HepG2 (cell line): ENCODE measurements around the gene EGLN1. TPM values are rescaled to one million over a fixed set of nuclear protein-coding genes. Genes with fewer than 3 reads are reported as not detected.

Experiments used
- ATAC-seq: fragments of 200-7000 bp; cut with Tn5 transposase; 3 replicates; pipeline ENCODE4 v1.9.1; 2020; ENCODE audit warnings: mild to moderate bottlenecking, moderate library complexity
- BruUV-seq: library from RNA; stranded (reverse); fragments of 400-500 nt; replicated peaks from 2 replicates; lab custom pipeline; 2021; lab: Mats Ljungman, UMichigan
- CTCF ChIA-PET: fragments of 300-600 bp; formaldehyde crosslinking; extraction: SDS; loops from one replicate; lab custom pipeline; 2021; ENCODE audit warnings: low total read pairs, inconsistent platforms, low intra/inter-chr PET ratio; lab: Yijun Ruan, JAX
- POLR2A ChIA-PET: fragments of 350-600 bp; sonication (Branson Sonifier 250); formaldehyde crosslinking; loops from one replicate; lab custom pipeline; 2020; ENCODE audit warnings: antibody characterized with exemption, inconsistent platforms; lab: Yijun Ruan, JAX
- DNase-seq: peaks from one replicate; pipeline ENCODE4 v3.0.0-alpha.2; 2015; ENCODE audit warnings: low spot score
- FAIRE-seq: peaks from 3 replicates; lab custom pipeline; 2011; peaks lifted over from hg19 to GRCh38; lab: Jason Lieb, UNC
- H2AFZ ChIP-seq: one replicate; pipeline ENCODE4 v1.6.1; 2011; ENCODE audit warnings: low read length, inconsistent platforms
- H3K27ac ChIP-seq: fragments of 300-600 bp; 3 replicates; pipeline ENCODE4 v1.8.0; 2011; ENCODE audit warnings: mixed run types, mild to moderate bottlenecking, mixed read lengths, low read length, inconsistent platforms; ENCODE audit not compliant: insufficient read depth; ENCODE audit errors: extremely low read length
- H3K27me3 ChIP-seq, 2 experiments: fragments of 200-600 bp in 1 of 2; 2 replicates in 1 of 2; 3 replicates in 1 of 2; pipeline versions ENCODE4 v1.6.0 to v1.8.0; 2011; ENCODE audit warnings: low read length in 2 of 2, mild to moderate bottlenecking in 2 of 2, moderate library complexity in 2 of 2, inconsistent platforms in 1 of 2; ENCODE audit not compliant: insufficient read depth in 2 of 2, control insufficient read depth in 1 of 2
- H3K36me3 ChIP-seq, 2 experiments: fragments of 200-600 bp in 1 of 2; replicated peaks in 1 of 2; 2 replicates in 1 of 2; 3 replicates in 1 of 2; pipeline versions ENCODE4 v1.5.1 to v1.8.0; 2011; ENCODE audit warnings: low read length in 2 of 2, inconsistent platforms in 1 of 2; ENCODE audit not compliant: insufficient read depth in 2 of 2, control insufficient read depth in 1 of 2
- H3K4me1 ChIP-seq: 2 replicates; pipeline ENCODE4 v1.5.1; 2012; ENCODE audit warnings: low read length, inconsistent platforms; ENCODE audit not compliant: insufficient read depth
- H3K4me2 ChIP-seq: 2 replicates; pipeline ENCODE4 v1.6.0; 2011; ENCODE audit warnings: low read depth, low read length, inconsistent platforms
- H3K4me3 ChIP-seq, 3 experiments: fragments of 200-600 bp in 1 of 3; sonication (generic), shearing (Covaris generic) in 1 of 3; replicated peaks in 1 of 3; 2 replicates each; pipeline ENCODE4 v1.5.1; 2011 to 2016; ENCODE audit warnings: low read length in 3 of 3, inconsistent platforms in 2 of 3, low read depth in 2 of 3, mild to moderate bottlenecking in 2 of 3, control low read depth in 1 of 3, mixed read lengths in 1 of 3; ENCODE audit not compliant: insufficient read depth in 1 of 3
- H3K79me2 ChIP-seq: one replicate; pipeline ENCODE4 v1.6.1; 2011; ENCODE audit warnings: low read length, inconsistent platforms; ENCODE audit not compliant: insufficient read depth
- H3K9ac ChIP-seq: 2 replicates; pipeline ENCODE4 v1.6.0; 2011; ENCODE audit warnings: mild to moderate bottlenecking, low read depth, low read length, inconsistent platforms; ENCODE audit not compliant: insufficient read depth
- H3K9me3 ChIP-seq: 2 replicates; pipeline ENCODE4 v1.5.1; 2012; ENCODE audit warnings: mild to moderate bottlenecking, low read length
- H4K20me1 ChIP-seq: 2 replicates; pipeline ENCODE4 v1.6.0; 2011; ENCODE audit warnings: inconsistent platforms, mild to moderate bottlenecking, low read length, moderate library complexity; ENCODE audit not compliant: insufficient read depth
- FOXC1 ChIP-seq: sonication (generic); formaldehyde crosslinking; IDR thresholded peaks from 2 replicates; pipeline ENCODE4 v1.8.0; 2022; ENCODE audit warnings: mild to moderate bottlenecking, missing genetic modification reagents, borderline replicate concordance
- NFE2L2 ChIP-seq: fragments of 150-350 bp; IDR thresholded peaks from 2 replicates; pipeline ENCODE4 v1.6.1; 2014; ENCODE audit warnings: low read length
- RBM22 ChIP-seq: fragments of 200-400 bp; formaldehyde crosslinking; optimal IDR thresholded peaks from 2 replicates; pipeline ENCODE3; 2017; ENCODE audit warnings: mild to moderate bottlenecking, low read length, moderate library complexity
- ZNF224 ChIP-seq: sonication (generic); formaldehyde crosslinking; IDR thresholded peaks from 2 replicates; pipeline ENCODE4 v1.5.0; 2020; ENCODE audit warnings: mild to moderate bottlenecking, missing genetic modification reagents
- WGBS: methylation state at CpG from one replicate; pipeline ENCODE4 v1.1.6; 2017; ENCODE audit warnings: low lambda C conversion rate; 5-methylcytosine and 5-hydroxymethylcytosine counted together
- in situ Hi-C: cut with HindIII; loops from 2 replicates; pipeline ENCODE4 v1.10.0; 2017; ENCODE audit warnings: low pct_unique_long_range_greater_than_20kb; ENCODE audit not compliant: extremely low pct_ligation_motif_present
- intact Hi-C: fragments of 100-400 bp; cut with micrococcal nuclease; formaldehyde crosslinking; loops from one replicate; pipeline ENCODE4 v1.10.0; 2022; ENCODE audit not compliant: unreplicated experiment
- polyA plus RNA-seq, 8 experiments: library from polyadenylated mRNA; depleted of rRNA in 3 of 8; stranded (reverse) in 7 of 8; unstranded in 1 of 8; fragments of >200 nt; fragmentation: Illumina TruSeq in 4 of 8; extraction: Trizol in 4 of 8; gene quantifications; 2 replicates each; pipeline versions ENCODE4 v1.2.1 to v1.2.3, GENCODE V29; 2011 to 2016; ENCODE audit warnings: low read depth in 4 of 8, missing spikeins in 1 of 8, mixed read lengths in 1 of 8; ENCODE audit not compliant: insufficient read depth in 1 of 8
- total RNA-seq, 5 experiments: library from RNA; depleted of rRNA; stranded (reverse); fragments of >200 nt; fragmentation: Illumina TruSeq; extraction: Trizol; gene quantifications; 2 replicates each; pipeline ENCODE4 v1.2.3, GENCODE V29; 2016; ENCODE audit warnings: low read depth in 1 of 5
- TF ChIP-seq, protein P1 (sequence below): sonication (generic); formaldehyde crosslinking; IDR thresholded peaks from 2 replicates; pipeline ENCODE4 v1.9.0; 2021; ENCODE audit warnings: missing genetic modification reagents, borderline replicate concordance

The EGLN1 gene
- total and polyA plus RNA-seq, 2 of the 13 experiments (the other 11 are each of a cell fraction or from before 2014, with no cell fraction given), result 34.4 to 44.1 TPM

DNA sequence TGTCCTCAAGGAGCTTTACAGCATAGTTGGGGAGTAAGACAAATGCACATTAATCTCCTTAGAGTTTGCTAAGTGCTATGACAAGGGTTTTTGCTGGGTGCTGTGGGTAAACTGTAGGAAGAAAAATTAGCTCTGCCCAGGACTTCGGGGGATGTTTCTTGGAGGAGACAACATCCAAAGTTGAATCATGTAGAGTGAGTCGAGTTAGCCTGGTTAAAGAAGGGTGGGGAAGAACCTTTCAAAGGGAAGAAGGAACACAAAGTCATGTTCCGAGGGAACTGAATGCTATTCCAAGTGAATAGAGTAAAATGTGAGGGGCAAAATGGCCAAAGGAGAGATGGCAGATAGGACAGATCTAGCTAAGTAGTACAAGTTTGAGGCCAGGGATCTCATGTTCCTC is 66.9 kb downstream of the EGLN1 start:
- Histone ChIP-seq H3K4me3 (no peak overlapping the region), H3K27me3 (no peaks in the 10 kb centered on the region), H2AFZ (no peak overlapping the region), H3K4me2 (no peak overlapping the region), H3K27ac (no peak overlapping the region), H4K20me1 (no peaks in the 10 kb centered on the region), H3K4me1 (peaks cover 7% of the 10 kb centered on the region; the same call in 1 of the 2 replicates), H3K9ac (no peak overlapping the region), H3K79me2 (no peaks in the 10 kb centered on the region), H3K9me3 (no peaks in the 10 kb centered on the region), H3K36me3 (peaks cover 7 to 22% of the 10 kb centered on the region in 2 experiments)
- DNase-seq, result no peak
- FAIRE-seq, result no peak
- ChIA-PET CTCF (no interaction called here), POLR2A (interaction anchor here (1.1 kb wide), 1 partner anchor 18 kb away, joined by 4 read pairs; the partner anchor contains the start of gene EXOC8)
- intact Hi-C loops, result no loop called here
- 96% methylated on average over 3 of the region's 3 CpGs for WGBS
- TF ChIP-seq FOXC1, result no peak
- TF ChIP-seq RBM22, result peak; percentile 75
- in situ Hi-C loops, result loop anchor here (5.0 kb wide), 1 partner anchor 247 kb away; no protein-coding TSS in a partner anchor
- no peak for ATAC-seq
- BruUV-seq, result no TSS peak

- CTCF ChIA-PET, result no interaction called here
- no peaks in the 10 kb centered on the region for H3K9me3 ChIP-seq
- H2AFZ ChIP-seq, result no peak overlapping the region
- no peaks in the 10 kb centered on the region for H4K20me1 ChIP-seq
- peaks cover 7% of the 10 kb centered on the region; the same call in 1 of the 2 replicates for H3K4me1 ChIP-seq
- H3K4me2 ChIP-seq, result no peak overlapping the region
- H3K27me3 ChIP-seq, result no peaks in the 10 kb centered on the region
- no peak overlapping the region for H3K27ac ChIP-seq
- H3K9ac ChIP-seq, result no peak overlapping the region
- intact Hi-C loops (no loop called here), in situ Hi-C loops (loop anchor here (5.0 kb wide), 1 partner anchor 248 kb away; no protein-coding TSS in a partner anchor)
- no peak; the same call in 2 of the 3 replicates for ATAC-seq
- TF ChIP-seq ZNF224 (CRISPR knock-in tag), result no peak
- TF ChIP-seq RBM22, result peak; percentile 22
- TF ChIP-seq, protein P1, sequence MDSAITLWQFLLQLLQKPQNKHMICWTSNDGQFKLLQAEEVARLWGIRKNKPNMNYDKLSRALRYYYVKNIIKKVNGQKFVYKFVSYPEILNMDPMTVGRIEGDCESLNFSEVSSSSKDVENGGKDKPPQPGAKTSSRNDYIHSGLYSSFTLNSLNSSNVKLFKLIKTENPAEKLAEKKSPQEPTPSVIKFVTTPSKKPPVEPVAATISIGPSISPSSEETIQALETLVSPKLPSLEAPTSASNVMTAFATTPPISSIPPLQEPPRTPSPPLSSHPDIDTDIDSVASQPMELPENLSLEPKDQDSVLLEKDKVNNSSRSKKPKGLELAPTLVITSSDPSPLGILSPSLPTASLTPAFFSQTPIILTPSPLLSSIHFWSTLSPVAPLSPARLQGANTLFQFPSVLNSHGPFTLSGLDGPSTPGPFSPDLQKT, result no peak
- peak; percentile 52; the same call in 1 of the 2 replicates for TF ChIP-seq NFE2L2
- BruUV-seq, result no TSS peak
- no peak for DNase-seq
- H3K79me2 ChIP-seq, result no peaks in the 10 kb centered on the region
- no peak overlapping the region for H3K4me3 ChIP-seq
- H3K36me3 ChIP-seq, result peaks cover 10 to 27% of the 10 kb centered on the region in 2 experiments
- POLR2A ChIA-PET, result interaction anchor here (1.1 kb wide), 1 partner anchor 17 kb away, joined by 4 read pairs; the partner anchor contains the start of gene EXOC8
- 98% methylated on average over 5 of the region's 5 CpGs for WGBS
- FAIRE-seq, result no peak
Observed at GRCh38 chr1:231354330-231355020, 67.6 kb downstream of the EGLN1 start.
